Measurements from ENCODE around the gene PTPRM.

- no peak for TF ChIP-seq CTCF (IDR thresholded peaks at IDR 0.05)
- TF ChIP-seq POLR2AphosphoS5 (IDR thresholded peaks at IDR 0.05), result no peak
- TF ChIP-seq POLR2A (IDR thresholded peaks at IDR 0.05), result no peak
- no peak for TF ChIP-seq EP300 (IDR thresholded peaks at IDR 0.05)
These were observed 383.4 kb downstream of the PTPRM start for GRCh38 chr18:7950380-7951136.

Data from gastroesophageal sphincter (tissue), 3 donors.